ENCODE measurements around the gene TSPAN18.

Gene TSPAN18

DNA sequence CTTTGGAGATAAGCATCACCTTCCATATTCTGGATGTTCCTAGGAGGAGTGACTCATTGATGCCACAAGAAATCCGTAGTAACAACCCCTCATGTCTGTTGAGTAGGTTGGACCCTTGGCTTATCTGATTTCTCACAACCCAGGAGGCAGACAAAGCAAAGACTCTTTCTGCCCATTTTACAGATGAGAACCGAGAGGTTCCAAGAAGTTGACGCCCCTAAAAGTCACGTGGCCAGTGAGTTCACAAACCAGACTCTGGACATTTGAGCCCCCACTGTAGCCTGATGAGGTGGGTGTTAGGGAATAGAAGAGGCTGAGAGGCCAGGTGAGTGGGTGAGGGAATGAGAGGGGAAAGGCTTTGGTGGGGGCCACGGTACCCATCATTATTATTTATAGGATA is 70.3 kb downstream of the TSPAN18 start:
- DNase-seq (ENCODE audit: low read depth in 2 of 2), result no peak

DNA sequence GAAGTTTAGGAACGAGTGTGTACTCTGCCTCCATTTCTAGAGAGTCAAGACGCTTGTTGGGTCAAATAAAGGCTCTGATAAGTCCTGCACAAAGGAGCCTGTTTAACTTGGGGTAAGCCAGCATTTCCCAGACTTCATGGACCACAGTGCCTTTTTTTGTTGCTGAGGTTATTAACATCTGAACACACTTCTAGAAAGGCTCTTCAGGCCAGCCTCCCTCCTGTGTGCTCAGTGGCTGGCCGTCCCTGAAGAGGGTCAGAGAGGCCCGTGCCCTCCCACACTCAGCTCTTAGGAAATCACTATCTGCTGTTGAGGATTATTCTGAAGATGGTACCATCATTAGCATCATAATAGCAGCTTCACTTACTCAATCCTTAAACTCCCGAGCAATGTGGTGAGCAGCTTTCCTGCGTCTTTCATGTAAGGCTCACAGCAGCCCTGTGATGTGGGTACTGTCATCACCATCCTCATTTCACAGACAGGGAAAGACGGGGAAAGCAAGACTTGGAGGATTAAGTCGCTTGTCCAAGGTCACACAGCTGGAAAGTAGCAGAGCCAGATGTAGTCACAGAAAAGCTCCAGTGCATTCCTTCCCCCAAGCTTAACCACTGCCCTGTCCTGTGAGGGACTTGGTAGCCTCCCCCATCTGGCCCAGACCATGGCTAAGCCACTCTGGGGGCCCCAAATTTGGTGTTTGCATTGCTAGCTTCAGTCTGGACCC is 71.3 kb downstream of the TSPAN18 start:
- no peak for DNase-seq (ENCODE audit: low read depth in 2 of 2)

DNA sequence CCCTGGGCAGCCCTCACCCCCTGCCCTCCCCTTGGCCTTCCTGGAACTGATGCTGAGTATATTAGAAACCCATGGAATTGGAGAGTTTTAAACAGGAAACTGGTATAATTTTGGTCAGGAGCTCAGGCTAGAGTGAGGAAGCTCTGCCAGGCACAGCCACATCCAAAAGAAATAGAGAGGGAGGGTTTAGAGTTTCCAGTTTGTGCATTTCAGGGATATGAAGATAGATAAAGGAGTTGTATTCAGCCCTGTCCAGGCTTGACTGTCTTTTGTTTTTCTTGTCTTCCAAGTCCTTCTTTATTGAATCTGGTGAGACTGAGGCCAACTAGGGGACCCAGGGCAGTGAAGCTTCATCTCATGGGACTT is 71.8 kb downstream of the TSPAN18 start:
- no peak for DNase-seq (ENCODE audit: low read depth in 2 of 2)

DNA sequence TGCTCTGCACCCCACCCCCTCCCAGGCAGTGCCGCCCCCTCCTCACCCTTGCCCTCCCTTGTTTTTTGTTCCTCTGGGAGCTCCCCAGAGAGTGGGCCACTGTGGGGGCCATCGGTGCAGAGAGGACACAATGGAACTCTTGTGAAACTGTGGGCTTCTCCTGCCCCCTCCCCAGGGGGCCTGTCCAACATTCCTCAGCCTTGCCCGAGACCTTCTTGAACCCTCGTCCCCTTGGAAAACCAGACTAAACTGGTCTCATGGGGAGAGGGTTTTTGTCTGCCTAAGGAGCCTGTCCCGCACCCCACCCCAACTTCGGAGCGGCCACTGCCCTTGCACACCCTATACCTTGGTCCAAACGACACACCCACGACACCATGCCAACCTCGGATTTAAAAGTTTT is 72.2 kb downstream of the TSPAN18 start:
- no peak for DNase-seq (ENCODE audit: low read depth in 2 of 2)

- DNase-seq (ENCODE audit: low read depth in 2 of 2), result no peak
These were observed 75.6 kb downstream of the TSPAN18 start for GRCh38 chr11:44802347-44802746.

DNA sequence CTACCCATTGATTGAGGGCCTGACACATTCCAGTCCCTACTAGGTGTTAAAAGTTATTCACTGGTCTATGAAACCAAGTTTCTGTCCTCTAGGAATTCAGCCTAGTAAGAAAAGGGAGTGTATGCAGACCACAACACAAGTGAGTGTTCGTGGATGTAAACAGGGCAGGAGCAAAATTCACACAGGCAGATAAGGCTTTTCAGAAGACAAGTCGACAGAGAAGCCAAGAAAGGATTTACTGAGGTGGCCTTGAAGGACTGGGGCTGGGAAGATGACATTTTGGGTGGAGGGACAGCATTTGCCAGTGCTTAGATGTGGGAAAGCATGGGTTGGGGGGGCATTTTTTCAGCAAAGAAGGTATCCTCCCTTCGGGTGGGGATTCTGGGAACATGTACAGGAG is 76.2 kb downstream of the TSPAN18 start:
- DNase-seq (ENCODE audit: low read depth in 2 of 2), result no peak

- no peak for DNase-seq (ENCODE audit: low read depth in 2 of 2)
These were observed 78.0 kb downstream of the TSPAN18 start for GRCh38 chr11:44804449-44805437.

DNA sequence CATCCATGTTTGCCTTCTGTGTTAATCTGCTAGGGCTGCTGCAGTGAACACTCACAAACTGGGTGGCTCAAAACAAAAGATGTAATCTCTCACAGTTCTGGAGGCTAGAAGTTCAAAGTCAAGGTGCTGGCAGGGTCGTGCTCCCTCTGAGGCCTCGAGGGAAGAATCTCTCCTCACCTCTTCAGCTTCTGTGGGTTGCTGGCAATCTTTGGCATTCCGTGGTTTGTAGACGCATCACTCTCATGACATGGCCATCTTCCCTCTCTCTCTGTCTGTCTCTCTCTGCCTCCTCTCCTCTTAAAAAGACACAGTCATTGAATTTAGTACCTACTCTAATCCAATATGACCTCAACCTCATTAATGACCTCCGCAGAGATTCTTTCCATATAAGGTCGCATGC is 78.8 kb downstream of the TSPAN18 start:
- no peak for DNase-seq (ENCODE audit: low read depth in 2 of 2)

DNA sequence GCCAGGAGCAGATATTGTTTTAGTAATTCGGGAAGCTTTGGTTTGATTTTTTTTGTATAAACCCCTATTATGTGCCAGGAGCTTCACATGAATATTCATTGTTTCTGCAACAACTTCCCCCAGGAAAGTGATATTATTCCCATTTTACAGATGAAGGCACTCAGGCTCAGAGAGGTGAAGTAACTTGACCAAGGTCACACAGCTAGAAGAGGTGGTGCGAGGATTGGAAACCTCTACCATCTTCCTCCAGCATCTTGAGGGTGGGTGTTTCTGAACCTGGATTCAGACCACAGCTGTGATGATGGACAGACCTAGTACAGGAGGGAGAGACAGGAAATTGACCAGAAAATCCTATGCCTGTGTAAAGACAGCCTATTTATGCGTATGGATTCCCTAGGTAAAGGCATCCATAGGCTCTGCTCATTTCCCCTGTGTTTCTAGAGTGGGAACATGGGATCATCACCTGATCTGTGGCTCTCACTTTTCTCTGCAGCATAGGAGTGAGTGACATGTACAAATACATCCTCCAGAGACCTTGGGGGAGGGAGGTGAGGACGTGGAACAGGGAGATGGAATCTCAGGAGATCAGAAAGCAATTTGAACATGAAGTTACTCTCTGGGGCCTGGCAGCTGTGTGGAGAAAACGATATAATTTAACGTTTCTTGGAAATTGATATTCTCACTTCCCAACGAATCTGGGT is 81.4 kb downstream of the TSPAN18 start:
- DNase-seq (ENCODE audit: low read depth in 2 of 2), result no peak

DNA sequence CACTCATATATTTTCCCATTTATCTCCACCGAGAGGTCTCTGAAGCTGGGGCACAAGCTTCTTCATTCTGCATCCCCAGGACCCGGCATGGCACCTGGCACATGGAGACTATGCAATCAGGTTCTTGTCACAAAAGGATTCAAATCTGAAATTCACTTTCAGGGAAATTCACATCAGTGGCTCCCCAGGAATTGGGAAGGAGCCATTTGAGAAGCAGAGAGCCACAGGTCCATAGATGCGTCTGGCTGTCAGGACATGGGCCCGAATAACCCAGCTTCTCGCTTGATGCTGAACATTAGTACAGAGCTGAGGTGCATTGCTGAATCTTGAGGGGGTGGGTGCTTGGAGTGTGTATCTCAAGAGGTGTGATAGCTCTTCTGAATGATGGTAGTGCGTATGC is 82.5 kb downstream of the TSPAN18 start:
- no peak for DNase-seq (ENCODE audit: low read depth in 2 of 2)

GRCh38 chr11:44811841-44812448 is 85.2 kb downstream of the TSPAN18 start:
- DNase-seq (ENCODE audit: low read depth in 2 of 2), result no peak

DNA sequence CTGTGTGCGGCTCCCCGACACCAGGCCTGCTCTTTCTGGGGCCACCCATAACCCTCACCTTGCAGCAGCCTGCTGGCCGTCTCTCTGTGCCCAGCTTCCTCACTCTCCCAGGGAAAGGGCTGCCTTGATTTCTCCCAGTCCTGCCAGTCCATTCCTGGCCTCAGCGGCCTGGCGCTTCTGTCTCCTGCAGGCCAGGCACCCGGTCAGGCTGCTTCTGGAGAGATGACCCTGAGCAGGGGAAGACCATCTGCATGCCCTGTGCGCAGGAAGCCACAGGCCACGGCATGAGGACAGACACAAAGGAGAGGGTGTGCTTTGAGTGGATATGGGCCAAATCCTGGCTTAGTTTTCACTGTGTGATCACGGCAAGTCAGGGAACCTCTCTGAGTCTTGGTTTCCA is 86.2 kb downstream of the TSPAN18 start:
- DNase-seq (ENCODE audit: low read depth in 2 of 2), result no peak

DNA sequence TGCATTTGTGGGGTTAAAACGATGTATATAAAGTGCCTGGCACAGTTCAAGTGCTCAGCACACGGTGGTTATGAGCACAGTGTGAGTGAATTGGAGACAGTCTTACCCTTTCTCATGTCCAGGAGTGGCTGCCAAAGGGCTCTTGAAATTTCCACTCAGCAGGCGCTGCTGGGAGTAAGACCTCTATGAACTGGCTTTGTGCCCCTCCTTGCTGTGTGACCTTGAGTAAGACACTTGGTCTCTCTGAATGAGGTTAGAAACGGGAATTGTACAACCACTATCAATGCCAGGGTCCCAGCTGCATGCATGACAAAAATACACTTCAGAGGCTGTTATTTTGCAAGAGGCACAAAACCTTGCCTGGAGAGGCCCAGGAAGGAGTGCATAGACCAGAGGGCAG is 86.6 kb downstream of the TSPAN18 start:
- no peak for DNase-seq (ENCODE audit: low read depth in 2 of 2)

GRCh38 chr11:44814881-44815592 is 88.3 kb downstream of the TSPAN18 start:
- no peak for DNase-seq (ENCODE audit: low read depth in 2 of 2)

- DNase-seq (ENCODE audit: low read depth in 2 of 2), result no peak
These were observed 89.2 kb downstream of the TSPAN18 start for GRCh38 chr11:44815917-44816456.

DNA sequence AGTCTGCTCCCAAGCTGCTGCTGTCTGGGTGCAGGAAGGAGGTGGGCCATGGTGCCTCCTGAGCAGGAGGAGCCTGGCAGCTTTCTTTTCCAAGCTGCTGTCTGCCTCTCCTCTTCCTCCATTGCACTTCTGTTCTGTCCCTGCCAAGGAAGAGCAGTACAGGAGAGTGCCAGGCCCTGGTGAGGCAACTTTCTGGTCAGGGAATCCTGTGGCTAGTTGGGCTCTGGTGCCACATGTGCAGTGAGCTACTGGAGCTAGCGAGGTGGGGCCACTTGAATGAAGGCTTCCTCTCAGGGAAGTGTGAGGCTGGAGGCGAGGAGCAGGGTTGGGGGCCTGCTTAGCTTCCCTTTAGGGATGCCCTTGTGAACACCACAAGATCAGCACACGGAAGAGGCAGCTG is 90.0 kb downstream of the TSPAN18 start:
- DNase-seq (ENCODE audit: low read depth in 2 of 2), result no peak

GRCh38 chr11:44817207-44817949 is 90.6 kb downstream of the TSPAN18 start:
- no peak for DNase-seq (ENCODE audit: low read depth in 2 of 2)

- DNase-seq (ENCODE audit: low read depth in 2 of 2), result no peak
These were observed 91.3 kb downstream of the TSPAN18 start for GRCh38 chr11:44818110-44818509.

GRCh38 chr11:44819346-44819745 is 92.6 kb downstream of the TSPAN18 start:
- DNase-seq (ENCODE audit: low read depth in 2 of 2), result no peak

- DNase-seq (ENCODE audit: low read depth in 2 of 2), result no peak
These were observed 95.6 kb downstream of the TSPAN18 start for GRCh38 chr11:44822369-44822768.
